AG10803 (cell line): ENCODE results near the gene WWOX.

Experiments
- DNase-seq: peaks from one replicate; pipeline ENCODE4 v3.0.0; 2010; ENCODE audit warnings: low read depth
- H3K4me3 ChIP-seq: 2 replicates; pipeline ENCODE4 v1.5.1; 2011; ENCODE audit warnings: mild to moderate bottlenecking, low read length, control low read depth
- CTCF ChIP-seq: conservative IDR thresholded peaks from 2 replicates; pipeline ENCODE4 v1.5.1; 2011; ENCODE audit warnings: mild to moderate bottlenecking, low read length, control low read depth, inconsistent platforms

The WWOX gene

DNA sequence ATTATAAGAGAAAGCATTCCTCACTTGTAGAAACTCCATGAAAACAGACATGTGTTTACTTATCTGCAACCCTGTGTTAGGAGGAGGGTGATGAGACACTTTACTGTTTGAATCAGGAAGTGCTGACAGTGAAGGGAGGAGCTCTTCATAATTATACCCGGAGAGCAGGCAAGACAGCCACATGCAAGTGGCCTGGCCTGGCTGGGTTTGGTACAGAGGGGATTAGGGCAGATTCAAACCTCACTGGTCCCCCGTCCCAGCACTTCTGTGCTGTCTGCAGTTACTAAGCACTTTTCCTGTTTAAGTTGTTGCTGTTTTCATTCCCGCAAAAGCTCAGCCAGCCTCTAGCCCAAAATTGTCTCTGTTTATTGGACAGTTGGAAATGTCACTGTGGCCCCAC, 78.5 kb downstream of the WWOX start:
- no peak for TF ChIP-seq CTCF
- H3K4me3 ChIP-seq: no peak overlapping the region
- DNase-seq: no peak

DNA sequence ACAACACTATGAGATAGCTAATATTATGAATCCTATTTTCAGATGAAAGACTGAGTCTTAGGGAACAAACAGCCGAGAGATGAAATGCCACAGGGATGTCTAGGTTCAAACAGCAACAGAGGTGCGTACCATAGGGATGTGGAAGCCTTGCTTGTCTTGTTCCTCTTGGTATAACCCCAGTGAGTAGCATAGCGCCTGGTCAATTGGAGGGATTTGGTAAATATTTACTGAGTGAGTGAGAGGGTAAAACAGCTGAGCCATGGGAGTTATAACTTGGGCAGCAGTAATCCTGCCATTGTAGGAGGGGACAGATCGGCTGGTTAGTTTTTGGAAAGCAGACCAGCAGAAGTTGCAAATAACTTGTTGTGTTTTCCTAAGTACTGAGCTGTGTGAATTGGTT, 80.2 kb downstream of the WWOX start:
- no peak for DNase-seq
- no peak for TF ChIP-seq CTCF
- no peak overlapping the region for H3K4me3 ChIP-seq

GRCh38 chr16:78180349-78180748, 80.9 kb downstream of the WWOX start:
- no peak for DNase-seq
- TF ChIP-seq CTCF: no peak
- H3K4me3 ChIP-seq: no peak overlapping the region

DNA sequence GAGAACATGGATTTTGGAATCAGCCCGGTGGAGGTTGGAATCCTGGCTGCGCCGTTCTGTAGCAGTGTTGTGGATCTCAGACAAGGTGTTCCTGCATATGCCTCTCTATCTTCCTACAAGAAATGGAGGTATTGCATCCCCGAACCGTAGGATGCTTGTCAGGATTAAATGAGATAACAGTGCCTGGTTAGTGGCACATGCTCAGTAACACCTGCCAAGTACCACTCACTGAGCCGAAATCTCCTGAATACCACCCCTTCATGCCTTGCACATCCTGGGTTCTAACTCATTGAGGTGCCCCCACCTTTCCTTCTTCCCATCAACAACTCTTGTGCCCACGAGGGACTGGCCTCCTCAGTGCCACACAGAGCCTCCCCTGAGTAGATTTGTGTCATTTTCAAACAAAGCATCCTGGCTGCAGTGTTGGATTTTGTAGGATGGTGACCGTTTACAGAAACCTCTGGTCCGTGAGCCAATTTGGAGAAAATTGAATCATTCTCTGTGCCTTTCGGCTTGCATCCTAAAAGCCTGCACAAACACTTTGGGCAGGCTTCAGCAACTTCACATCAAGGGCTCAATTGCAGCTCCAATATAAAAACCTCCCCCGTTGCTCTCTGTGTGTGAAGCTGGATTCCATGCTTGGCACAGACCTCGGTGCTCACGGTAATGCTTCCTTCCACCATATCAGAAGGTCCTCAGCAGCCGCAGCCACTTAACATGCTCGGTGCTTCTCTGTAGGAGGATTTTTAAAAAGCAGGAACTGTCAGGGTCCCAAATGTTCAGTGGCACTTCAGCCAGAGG, 84.2 kb downstream of the WWOX start:
- DNase-seq: no peak
- H3K4me3 ChIP-seq: no peak overlapping the region
- no peak for TF ChIP-seq CTCF

- H3K4me3 ChIP-seq: no peak overlapping the region
- peak; percentile 3 for DNase-seq
- no peak for TF ChIP-seq CTCF
These were observed 85.1 kb downstream of the WWOX start for GRCh38 chr16:78184238-78185183.

DNA sequence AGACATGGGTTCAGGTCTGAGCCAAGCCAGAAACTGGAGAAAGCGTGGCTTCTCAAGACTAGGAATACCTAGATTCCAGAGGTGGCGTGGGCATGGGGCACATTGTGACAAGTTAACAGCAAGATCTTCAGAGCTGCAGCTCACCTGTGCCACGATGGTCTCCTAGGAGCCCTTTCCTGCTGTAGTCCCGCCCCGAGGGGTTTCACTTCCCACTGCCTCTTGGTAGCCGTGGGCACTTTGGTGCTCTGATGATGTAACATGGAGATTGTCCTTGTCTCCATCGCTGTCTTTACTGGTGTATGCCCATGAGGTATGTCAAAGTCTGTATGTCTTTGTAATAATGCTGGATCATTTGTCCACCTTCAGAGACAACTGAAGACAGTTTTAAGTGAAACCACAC, 89.7 kb downstream of the WWOX start:
- no peak overlapping the region for H3K4me3 ChIP-seq
- no peak for TF ChIP-seq CTCF
- DNase-seq: no peak
